HepG2 (cell line): ENCODE results near the gene ESPN.

Source experiments
- CHD2 ChIP-seq: IDR thresholded peaks from 2 replicates; pipeline ENCODE4 v1.6.1; 2011; ENCODE audit warnings: low read depth, low read length, improper control_type of control experiment
- CREB1 ChIP-seq, 2 experiments: fragments of 450-650 bp in 1 of 2; IDR thresholded peaks; 2 replicates each; pipeline ENCODE4 v1.6.1; 2016 to 2017; ENCODE audit warnings: control low read depth in 1 of 2, mild to moderate bottlenecking in 1 of 2, missing compliant biosample characterization in 1 of 2, missing genetic modification characterization in 1 of 2
- CTCF ChIP-seq: sonication (generic); formaldehyde crosslinking; IDR thresholded peaks from 2 replicates; pipeline ENCODE4 v1.5.0; 2020; ENCODE audit warnings: mild to moderate bottlenecking, missing genetic modification reagents, moderate library complexity
- JUNB ChIP-seq: sonication (generic); formaldehyde crosslinking; IDR thresholded peaks from 2 replicates; pipeline ENCODE4 v1.8.0; 2022; ENCODE audit warnings: missing genetic modification reagents, mild to moderate bottlenecking, borderline replicate concordance
- ZMAT5 ChIP-seq: sonication (generic); formaldehyde crosslinking; IDR thresholded peaks from 2 replicates; pipeline ENCODE4 v1.5.0; 2020; ENCODE audit warnings: mild to moderate bottlenecking, low read depth, missing genetic modification reagents, borderline replicate concordance

GRCh38 chr1:6440198-6441126 lies 15.9 kb downstream of the ESPN start:
- TF ChIP-seq ZMAT5 (CRISPR knock-in tag), result no peak
- no peak for TF ChIP-seq CHD2
- no peak for TF ChIP-seq JUNB (CRISPR knock-in tag)
- TF ChIP-seq CREB1 (IDR thresholded peaks at IDR 0.05), result no peak
- no peak for TF ChIP-seq CREB1 (CRISPR knock-in tag; IDR thresholded peaks at IDR 0.05)
- TF ChIP-seq CTCF (CRISPR knock-in tag), result peak; percentile 69
